ENCODE data around the gene GLRX3. TPM values are rescaled to one million over a fixed set of nuclear protein-coding genes. Genes with fewer than 3 reads are reported as not detected.
"Not testable (repeated sequence)": the region's sequence is repeated elsewhere in the genome, so short reads cannot be mapped to it uniquely, and the experiment has no call there.

Gene GLRX3
- total and polyA plus RNA-seq, 9 donors, result 57.5 to 71.6 (median 62.1) TPM

DNA sequence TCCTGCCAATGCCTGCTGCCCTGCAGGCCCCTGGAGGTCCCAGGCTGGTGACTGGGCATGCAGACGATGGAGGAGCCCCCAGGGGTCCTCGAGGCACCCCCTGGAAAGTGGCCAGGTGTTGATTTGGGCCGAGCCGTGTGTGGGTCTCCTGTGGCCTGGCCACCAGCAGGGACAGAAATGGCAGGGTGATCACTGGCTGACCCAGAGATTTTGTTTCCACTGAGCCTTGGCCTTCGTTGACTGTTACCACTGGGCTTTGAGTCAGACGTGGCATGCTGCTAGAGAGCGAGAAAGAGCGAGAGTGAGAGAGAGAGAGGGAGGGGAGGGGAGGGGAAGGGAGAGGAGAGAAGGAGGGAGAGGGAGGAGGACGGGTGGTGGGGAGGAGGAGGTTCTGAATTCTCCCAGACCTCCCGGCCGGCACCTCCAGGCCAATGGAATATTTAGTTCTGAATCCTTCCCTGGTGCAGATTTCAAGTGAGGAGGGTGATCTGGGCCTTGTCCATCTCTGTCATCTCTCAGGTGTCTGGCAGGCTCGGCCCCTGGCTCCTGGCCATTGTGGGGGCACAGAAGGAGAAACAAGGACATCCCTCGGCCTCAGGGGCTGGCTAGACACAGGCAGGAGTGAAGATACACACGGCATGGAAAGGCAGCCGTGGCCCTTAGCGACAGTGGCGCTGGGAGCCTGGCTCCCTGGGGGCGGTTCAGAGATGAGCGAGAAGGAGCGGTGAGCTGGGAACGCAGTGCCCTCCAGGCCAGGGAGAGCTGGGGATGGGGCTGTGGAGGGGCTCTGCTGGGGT, 58.2 kb downstream of the GLRX3 start:
- H3K27ac ChIP-seq (ENCODE audit: low read length), result no peak overlapping the region
- DNase-seq, result no peak
- no peaks in the 10 kb centered on the region for H3K9me3 ChIP-seq (replicated peaks; ENCODE audit: control insufficient read depth, low read depth, low read length)
- H3K36me3 ChIP-seq (ENCODE audit: control insufficient read depth, insufficient read depth, low read length), result no peaks in the 10 kb centered on the region
- WGBS (ENCODE audit: insufficient coverage), result 52% methylated on average over 18 of the region's 21 CpGs
- no peaks in the 10 kb centered on the region for H3K27me3 ChIP-seq (ENCODE audit: control insufficient read depth, insufficient read depth, low read length)
- no peak overlapping the region for H3K4me3 ChIP-seq (ENCODE audit: low read length)
- peaks cover 6% of the 10 kb centered on the region for H3K4me1 ChIP-seq (ENCODE audit: control insufficient read depth, insufficient read depth, low read length)

DNA sequence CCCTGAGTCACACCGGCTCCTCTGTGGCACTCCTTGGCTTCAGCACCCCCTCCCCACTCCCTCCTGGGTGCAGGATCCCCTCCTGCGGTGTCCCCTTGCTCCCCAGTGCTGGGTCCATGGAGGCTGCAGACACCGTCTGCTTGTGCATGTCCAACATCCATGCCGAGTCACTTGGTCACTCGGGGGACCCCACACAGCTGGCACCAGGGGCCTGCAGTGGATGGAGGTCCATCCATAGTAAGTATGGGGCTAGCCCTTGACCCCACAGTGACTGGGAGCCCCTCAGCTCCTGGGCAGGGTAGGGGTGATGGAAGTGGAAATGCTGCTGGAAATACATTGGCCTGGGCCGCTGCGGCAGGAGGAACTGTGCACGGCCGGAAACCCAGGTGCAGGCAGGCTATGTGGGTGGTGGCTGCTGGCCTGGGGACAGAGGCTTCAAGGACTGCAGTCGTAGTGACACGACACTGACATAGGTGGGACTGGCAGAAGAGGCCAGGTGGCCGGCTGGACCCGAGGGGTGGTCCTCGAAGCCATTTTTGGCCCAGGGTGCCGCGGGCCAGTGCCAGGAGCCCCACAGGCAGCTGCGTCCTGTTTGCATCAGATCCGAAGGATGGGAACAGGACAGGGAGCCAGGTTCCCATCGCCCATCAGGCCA, 58.9 kb downstream of the GLRX3 start:
- no peak overlapping the region for H3K27ac ChIP-seq (ENCODE audit: low read length)
- DNase-seq, result no peak
- 67% methylated on average over 18 of the region's 19 CpGs for WGBS (ENCODE audit: insufficient coverage)
- H3K9me3 ChIP-seq (replicated peaks; ENCODE audit: control insufficient read depth, low read depth, low read length), result no peaks in the 10 kb centered on the region
- no peaks in the 10 kb centered on the region for H3K27me3 ChIP-seq (ENCODE audit: control insufficient read depth, insufficient read depth, low read length)
- no peak overlapping the region for H3K4me3 ChIP-seq (ENCODE audit: low read length)
- peaks cover 3% of the 10 kb centered on the region for H3K4me1 ChIP-seq (ENCODE audit: control insufficient read depth, insufficient read depth, low read length)
- H3K36me3 ChIP-seq (ENCODE audit: control insufficient read depth, insufficient read depth, low read length), result no peaks in the 10 kb centered on the region

DNA sequence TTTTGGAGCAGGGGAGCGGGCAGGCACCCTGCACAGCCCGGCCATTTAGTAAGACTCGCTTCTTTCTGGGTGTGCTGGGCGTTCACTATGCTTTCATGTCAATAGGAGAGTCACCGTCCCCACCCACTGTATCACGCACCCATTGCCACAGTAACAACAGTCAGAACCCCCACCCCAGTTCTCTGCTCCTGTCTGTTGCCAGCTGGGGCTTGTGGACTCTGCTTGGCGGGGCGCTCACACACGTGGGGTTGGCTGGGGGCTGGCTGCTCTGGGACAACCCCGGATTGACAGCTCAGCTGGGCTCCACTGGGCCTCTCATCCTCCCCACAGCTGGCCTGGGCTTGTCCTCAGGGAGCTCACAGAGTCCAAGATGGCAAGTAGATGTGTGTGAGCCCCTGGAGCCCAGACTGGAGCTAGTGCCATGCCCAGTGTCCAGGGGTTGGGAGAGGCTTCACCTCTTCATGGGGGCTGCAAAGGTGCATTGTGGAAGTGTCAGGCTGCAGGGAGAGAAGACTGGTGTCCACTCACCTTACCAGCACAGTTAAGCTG, 59.6 kb downstream of the GLRX3 start:
- no peak for DNase-seq
- no peak overlapping the region for H3K4me3 ChIP-seq (ENCODE audit: low read length)
- no peaks in the 10 kb centered on the region for H3K36me3 ChIP-seq (ENCODE audit: control insufficient read depth, insufficient read depth, low read length)
- no peaks in the 10 kb centered on the region for H3K9me3 ChIP-seq (replicated peaks; ENCODE audit: control insufficient read depth, low read depth, low read length)
- H3K27me3 ChIP-seq (ENCODE audit: control insufficient read depth, insufficient read depth, low read length), result no peaks in the 10 kb centered on the region
- H3K27ac ChIP-seq (ENCODE audit: low read length), result no peak overlapping the region
- H3K4me1 ChIP-seq (ENCODE audit: control insufficient read depth, insufficient read depth, low read length), result no peaks in the 10 kb centered on the region
- WGBS (ENCODE audit: insufficient coverage), result no CpG with 5 or more reads among the region's 10 CpGs

DNA sequence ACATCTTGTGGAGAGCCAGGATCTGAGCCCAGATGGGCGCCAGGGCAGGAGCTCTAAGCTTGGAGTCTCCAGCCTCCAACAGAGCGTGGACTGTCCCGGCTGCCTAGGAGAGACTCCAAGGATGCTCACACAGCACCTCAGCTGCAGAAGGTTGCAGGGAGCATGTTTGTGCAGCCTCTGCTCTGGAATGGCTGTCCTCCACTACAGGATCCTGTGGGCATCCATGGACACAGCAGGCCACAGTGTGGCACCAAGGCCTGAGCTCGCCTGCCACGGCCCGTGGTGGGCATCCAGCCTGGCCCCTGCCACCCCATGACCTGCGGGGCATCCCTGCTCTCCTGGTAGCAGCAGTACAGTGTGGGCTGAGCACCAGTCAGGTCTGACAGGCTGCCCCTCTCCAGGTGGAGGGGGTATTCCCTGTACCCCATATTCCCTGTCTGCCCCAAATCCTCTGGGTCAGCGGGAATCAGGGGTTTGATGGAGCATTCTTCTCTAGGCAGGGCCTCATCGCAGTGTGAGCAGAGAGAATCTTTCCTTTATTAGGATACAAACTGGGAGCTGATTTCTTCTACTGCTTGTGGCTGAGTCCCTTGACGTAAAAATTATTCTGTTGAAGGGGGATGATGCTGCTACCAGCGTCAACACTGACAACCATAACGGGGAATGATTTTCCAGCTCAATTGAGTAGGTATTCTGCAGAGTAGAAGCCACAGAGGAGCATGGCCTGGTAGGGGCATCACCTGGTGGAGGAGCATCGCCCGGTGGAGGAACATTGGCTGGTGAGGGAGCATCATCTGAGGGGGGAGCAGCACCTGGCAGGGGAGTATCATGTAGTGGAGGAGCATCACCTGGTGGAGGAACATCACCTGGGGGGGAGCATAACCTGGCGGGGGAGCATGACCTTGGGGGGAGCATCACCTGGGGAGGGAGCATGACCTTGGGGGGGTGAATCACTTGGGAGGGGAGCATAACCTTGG, 60.6 kb downstream of the GLRX3 start:
- Histone ChIP-seq H3K27ac (ENCODE audit: low read length) (no peak overlapping the region), H3K4me1 (ENCODE audit: control insufficient read depth, insufficient read depth, low read length) (no peaks in the 10 kb centered on the region), H3K36me3 (ENCODE audit: control insufficient read depth, insufficient read depth, low read length) (no peaks in the 10 kb centered on the region), H3K9me3 (replicated peaks; ENCODE audit: control insufficient read depth, low read depth, low read length) (no peaks in the 10 kb centered on the region), H3K27me3 (ENCODE audit: control insufficient read depth, insufficient read depth, low read length) (no peaks in the 10 kb centered on the region), H3K4me3 (ENCODE audit: low read length) (no peak overlapping the region)
- DNase-seq, result no peak
- WGBS (ENCODE audit: insufficient coverage), result 89% methylated on average over 12 of the region's 15 CpGs

DNA sequence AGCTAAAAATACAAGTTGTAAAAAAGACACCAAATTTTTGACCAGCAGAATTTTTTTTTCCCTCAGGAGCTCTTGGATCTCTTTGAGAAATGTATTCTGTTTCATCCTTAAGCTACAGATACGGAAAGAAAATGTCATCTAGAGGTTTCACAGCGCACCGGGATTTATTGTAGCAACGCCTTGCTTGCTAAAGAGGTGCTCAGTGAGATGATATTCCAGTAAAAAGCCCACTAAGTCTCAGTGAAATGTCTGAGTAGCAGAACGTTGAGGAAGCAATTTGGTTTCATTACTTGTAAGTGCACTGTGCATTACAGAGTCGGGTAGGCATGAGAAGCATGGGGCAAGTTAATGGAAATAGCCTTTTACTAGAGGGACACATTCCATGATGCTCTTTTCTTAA, 62.5 kb downstream of the GLRX3 start:
- 82% methylated on average over 3 of the region's 6 CpGs for WGBS (ENCODE audit: insufficient coverage)
- Histone ChIP-seq H3K4me1 (ENCODE audit: control insufficient read depth, insufficient read depth, low read length) (no peaks in the 10 kb centered on the region), H3K9me3 (replicated peaks; ENCODE audit: control insufficient read depth, low read depth, low read length) (no peaks in the 10 kb centered on the region), H3K4me3 (ENCODE audit: low read length) (no peak overlapping the region), H3K36me3 (ENCODE audit: control insufficient read depth, insufficient read depth, low read length) (no peaks in the 10 kb centered on the region), H3K27ac (ENCODE audit: low read length) (no peak overlapping the region), H3K27me3 (ENCODE audit: control insufficient read depth, insufficient read depth, low read length) (no peaks in the 10 kb centered on the region)
- no peak for DNase-seq

DNA sequence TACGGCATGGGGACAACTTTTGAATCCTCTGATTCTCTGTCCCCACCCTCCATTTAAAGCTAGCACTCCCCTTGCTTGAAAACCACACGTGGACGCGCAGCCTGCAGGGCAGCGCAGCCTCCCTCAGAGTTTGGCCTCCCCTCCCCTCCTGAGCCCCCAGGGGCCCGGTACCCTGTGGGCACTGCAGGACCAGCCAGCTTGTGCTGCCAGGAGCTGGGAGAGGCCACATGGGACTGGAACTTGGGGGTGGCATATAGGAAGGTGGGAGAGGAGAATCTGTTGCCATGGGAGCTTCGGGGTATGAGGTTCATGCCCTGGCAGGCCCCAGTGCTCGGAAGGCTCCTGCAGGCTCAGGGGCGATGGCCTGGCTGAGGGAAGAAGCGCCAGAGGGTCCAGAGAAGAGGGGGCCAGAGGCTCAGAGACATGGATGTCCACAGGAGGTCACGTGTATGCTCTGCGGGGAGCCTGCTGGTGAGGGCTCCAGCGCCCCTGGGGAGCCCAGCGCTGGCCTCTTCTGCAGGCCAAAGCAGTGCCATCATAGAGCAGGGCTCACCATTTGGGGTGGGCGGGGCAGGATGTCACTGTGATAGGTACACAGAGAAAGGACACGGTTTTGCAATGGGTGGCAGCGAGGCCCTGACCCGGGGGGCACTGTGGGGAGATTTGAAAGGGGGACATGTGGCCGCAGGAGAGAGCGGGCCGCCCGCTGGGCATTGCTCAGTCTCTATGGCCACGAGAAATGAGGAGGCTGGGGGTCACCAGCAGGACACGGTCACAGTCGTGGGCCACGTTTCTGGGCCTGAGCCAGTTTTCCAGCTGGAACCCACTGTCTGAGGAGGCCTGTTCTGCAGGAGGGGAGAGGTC, 64.2 kb downstream of the GLRX3 start:
- Histone ChIP-seq H3K27ac (ENCODE audit: low read length) (no peak overlapping the region), H3K27me3 (ENCODE audit: control insufficient read depth, insufficient read depth, low read length) (no peaks in the 10 kb centered on the region), H3K36me3 (ENCODE audit: control insufficient read depth, insufficient read depth, low read length) (no peaks in the 10 kb centered on the region), H3K9me3 (replicated peaks; ENCODE audit: control insufficient read depth, low read depth, low read length) (no peaks in the 10 kb centered on the region), H3K4me3 (ENCODE audit: low read length) (no peak overlapping the region), H3K4me1 (ENCODE audit: control insufficient read depth, insufficient read depth, low read length) (no peaks in the 10 kb centered on the region)
- DNase-seq, result no peak
- 72% methylated on average over 21 of the region's 26 CpGs for WGBS (ENCODE audit: insufficient coverage)

DNA sequence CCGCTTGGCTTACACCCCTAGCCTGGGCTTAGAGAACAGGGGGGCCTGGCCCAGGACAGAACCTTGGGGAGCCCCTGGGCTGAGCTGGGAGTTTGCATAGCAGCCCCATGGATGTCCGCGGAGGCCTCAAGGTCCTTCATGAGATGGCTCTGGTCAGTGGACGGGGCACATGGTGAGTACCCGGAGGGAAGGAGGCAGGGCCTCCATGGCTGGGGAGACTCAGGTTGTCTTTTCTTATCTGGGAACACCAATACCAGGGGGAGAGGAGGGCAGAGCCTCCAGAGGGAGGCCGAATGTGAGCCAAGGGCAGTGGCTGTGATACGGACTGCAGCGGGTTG, 64.8 kb downstream of the GLRX3 start:
- Histone ChIP-seq H3K36me3 (ENCODE audit: control insufficient read depth, insufficient read depth, low read length) (no peaks in the 10 kb centered on the region), H3K27ac (ENCODE audit: low read length) (no peak overlapping the region), H3K9me3 (replicated peaks; ENCODE audit: control insufficient read depth, low read depth, low read length) (no peaks in the 10 kb centered on the region), H3K4me3 (ENCODE audit: low read length) (no peak overlapping the region), H3K4me1 (ENCODE audit: control insufficient read depth, insufficient read depth, low read length) (no peaks in the 10 kb centered on the region), H3K27me3 (ENCODE audit: control insufficient read depth, insufficient read depth, low read length) (no peaks in the 10 kb centered on the region)
- DNase-seq, result no peak
- WGBS (ENCODE audit: insufficient coverage), result 89% methylated on average over 8 of the region's 8 CpGs

DNA sequence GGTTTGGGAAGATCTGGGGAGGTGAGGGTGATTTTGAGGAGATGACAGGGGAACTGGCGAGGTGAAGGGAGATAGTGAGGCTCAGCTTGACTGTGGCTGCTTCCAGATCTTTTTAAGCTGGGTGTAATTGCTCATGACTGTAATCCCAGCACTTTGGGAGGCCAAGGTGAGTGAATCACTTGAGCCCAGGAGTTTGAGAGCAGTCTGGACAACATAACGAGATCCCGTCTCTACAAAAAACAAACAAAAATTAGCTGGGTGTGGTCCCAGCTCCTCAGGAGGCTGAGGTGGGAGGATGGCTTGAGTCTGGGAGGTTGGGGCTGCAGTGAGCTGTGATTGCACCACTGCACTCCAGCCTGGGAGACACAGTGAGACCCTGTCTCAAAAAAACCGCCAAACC, 66.0 kb downstream of the GLRX3 start:
- not testable (repeated sequence) for H3K9me3 ChIP-seq (replicated peaks; ENCODE audit: control insufficient read depth, low read depth, low read length); H3K4me3 ChIP-seq (ENCODE audit: low read length); H3K27me3 ChIP-seq (ENCODE audit: control insufficient read depth, insufficient read depth, low read length); DNase-seq; H3K4me1 ChIP-seq (ENCODE audit: control insufficient read depth, insufficient read depth, low read length); H3K36me3 ChIP-seq (ENCODE audit: control insufficient read depth, insufficient read depth, low read length); H3K27ac ChIP-seq (ENCODE audit: low read length)
- WGBS (ENCODE audit: insufficient coverage), result 75% methylated on average over 1 of the region's 4 CpGs

DNA sequence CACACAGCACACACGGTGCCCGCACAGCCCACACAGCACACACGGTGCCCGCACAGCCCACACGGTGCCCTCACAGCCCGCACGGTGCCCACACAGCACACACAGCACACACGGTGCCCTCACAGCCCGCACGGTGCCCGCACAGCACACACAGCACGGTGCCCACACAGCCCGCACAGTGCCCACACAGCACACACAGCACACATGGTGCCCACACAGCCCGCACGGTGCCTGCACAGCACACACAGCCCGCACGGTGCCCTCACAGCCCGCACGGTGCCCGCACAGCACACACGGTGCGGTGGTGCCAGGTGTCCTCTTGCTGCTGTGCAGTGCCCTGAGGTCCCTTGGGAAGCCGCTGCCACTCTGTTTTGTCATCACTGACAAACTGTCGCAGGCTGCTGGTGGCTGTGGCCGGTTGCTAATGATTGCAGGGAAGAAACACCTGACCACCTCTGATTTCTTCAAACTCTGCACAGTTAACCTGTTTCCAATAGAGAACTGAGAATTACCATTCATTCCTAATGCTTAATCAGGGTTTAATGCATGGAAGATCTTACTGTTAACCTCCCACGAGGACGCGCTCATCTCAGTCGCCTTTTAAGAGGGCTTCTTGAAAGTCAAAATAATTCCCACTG, 66.9 kb downstream of the GLRX3 start:
- no peak overlapping the region for H3K27ac ChIP-seq (ENCODE audit: low read length)
- no peak for DNase-seq
- H3K4me1 ChIP-seq (ENCODE audit: control insufficient read depth, insufficient read depth, low read length), result no peaks in the 10 kb centered on the region
- WGBS (ENCODE audit: insufficient coverage), result 91% methylated on average over 14 of the region's 29 CpGs
- H3K4me3 ChIP-seq (ENCODE audit: low read length), result no peak overlapping the region
- H3K27me3 ChIP-seq (ENCODE audit: control insufficient read depth, insufficient read depth, low read length), result no peaks in the 10 kb centered on the region
- no peaks in the 10 kb centered on the region for H3K9me3 ChIP-seq (replicated peaks; ENCODE audit: control insufficient read depth, low read depth, low read length)
- H3K36me3 ChIP-seq (ENCODE audit: control insufficient read depth, insufficient read depth, low read length), result no peaks in the 10 kb centered on the region

Data from muscle of leg (tissue), 11 donors.